ENCODE measurements around the gene LAMA2.

LAMA2 gene

GRCh38 chr6:129208415-129209034, 325.6 kb downstream of the LAMA2 start:
- no peak for DNase-seq (ENCODE audit: low read depth, low spot score)
- in situ Hi-C loops (cut with HindIII; ENCODE audit: low sequenced_read_pairs), result no loop called here
- H3K4me3 ChIP-seq (ENCODE audit: low read depth, low read length), result no peak overlapping the region

DNA sequence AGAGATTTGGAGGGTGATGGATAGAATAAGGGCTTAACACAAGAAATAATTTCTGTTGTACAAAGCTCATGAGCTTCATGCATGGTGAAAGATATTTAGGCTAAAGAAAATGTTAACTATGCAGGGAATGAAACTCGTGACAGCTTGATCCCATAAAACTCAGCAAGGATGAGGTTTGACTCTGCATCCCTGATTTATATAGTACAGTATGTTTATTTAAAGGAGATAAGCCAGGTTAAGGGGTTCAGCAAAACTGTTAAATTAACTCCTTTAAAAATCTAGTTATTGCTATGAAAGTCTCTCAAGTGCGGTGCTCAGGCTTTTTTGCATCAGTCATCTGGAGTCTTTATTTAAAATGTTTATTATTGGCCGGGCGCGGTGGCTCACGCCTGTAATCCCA, 326.4 kb downstream of the LAMA2 start:
- DNase-seq (ENCODE audit: low read depth, low spot score), result no peak
- no peak overlapping the region for H3K4me3 ChIP-seq (ENCODE audit: low read depth, low read length)
- in situ Hi-C loops (cut with HindIII; ENCODE audit: low sequenced_read_pairs), result no loop called here
- TF ChIP-seq CTCF (IDR thresholded peaks at IDR 0.05; ENCODE audit: low read depth, low read length), result no peak

More at GRCh38 chr6:129208415-129209034, 325.6 kb downstream of the LAMA2 start:
- no peak for TF ChIP-seq CTCF (IDR thresholded peaks at IDR 0.05; ENCODE audit: low read depth, low read length)

DNA sequence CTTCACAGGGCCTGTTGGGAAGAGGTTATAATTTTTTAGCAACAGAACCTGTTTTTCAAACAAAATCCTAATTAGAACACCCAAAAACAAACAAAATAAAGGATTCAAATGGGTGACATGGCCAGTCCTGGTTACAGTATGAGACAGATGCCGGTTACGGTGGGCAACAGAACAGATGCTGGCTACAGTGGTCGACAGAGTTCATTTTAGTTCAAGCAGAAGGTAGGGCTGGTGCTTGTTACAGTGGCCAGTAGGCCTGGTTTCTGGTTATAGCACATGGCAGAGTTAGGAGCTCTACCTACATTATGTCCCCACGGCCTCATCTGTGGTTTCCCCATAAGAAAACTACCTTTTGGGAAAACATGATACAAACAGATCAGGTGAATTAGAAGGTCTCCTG, 327.7 kb downstream of the LAMA2 start:
- no peak overlapping the region for H3K4me3 ChIP-seq (ENCODE audit: low read depth, low read length)
- no peak for TF ChIP-seq CTCF (IDR thresholded peaks at IDR 0.05; ENCODE audit: low read depth, low read length)
- DNase-seq (ENCODE audit: low read depth, low spot score), result no peak
- in situ Hi-C loops (cut with HindIII; ENCODE audit: low sequenced_read_pairs), result no loop called here

DNA sequence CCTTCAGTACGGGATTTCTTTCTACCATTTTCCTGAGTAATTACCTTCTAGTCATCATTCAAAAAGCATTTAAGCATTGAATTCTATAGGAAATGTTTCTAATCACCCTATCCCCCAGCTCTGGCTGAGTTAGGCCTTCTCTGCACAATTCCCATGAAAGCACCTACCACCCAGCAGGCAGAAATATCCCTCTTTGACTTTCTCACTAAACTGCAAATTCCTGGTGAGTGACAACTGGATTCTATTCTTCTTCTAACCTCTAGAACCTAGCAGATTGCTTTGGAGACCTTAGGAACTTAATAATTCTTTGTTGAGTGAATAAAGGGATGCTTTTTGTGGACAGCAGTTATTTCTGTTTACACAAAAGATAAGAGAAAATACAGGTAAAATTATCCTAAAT, 328.7 kb downstream of the LAMA2 start:
- no peak overlapping the region for H3K4me3 ChIP-seq (ENCODE audit: low read depth, low read length)
- TF ChIP-seq CTCF (IDR thresholded peaks at IDR 0.05; ENCODE audit: low read depth, low read length), result no peak
- DNase-seq (ENCODE audit: low read depth, low spot score), result no peak
- in situ Hi-C loops (cut with HindIII; ENCODE audit: low sequenced_read_pairs), result no loop called here

GRCh38 chr6:129212081-129212480, 329.1 kb downstream of the LAMA2 start:
- no peak for TF ChIP-seq CTCF (IDR thresholded peaks at IDR 0.05; ENCODE audit: low read depth, low read length)
- DNase-seq (ENCODE audit: low read depth, low spot score), result peak; percentile 33
- in situ Hi-C loops (cut with HindIII; ENCODE audit: low sequenced_read_pairs), result no loop called here
- no peak overlapping the region for H3K4me3 ChIP-seq (ENCODE audit: low read depth, low read length)

- in situ Hi-C loops (cut with HindIII; ENCODE audit: low sequenced_read_pairs), result no loop called here
- no peak overlapping the region for H3K4me3 ChIP-seq (ENCODE audit: low read depth, low read length)
- no peak for TF ChIP-seq CTCF (IDR thresholded peaks at IDR 0.05; ENCODE audit: low read depth, low read length)
- DNase-seq (ENCODE audit: low read depth, low spot score), result no peak
Observed at GRCh38 chr6:129215246-129215645, 332.3 kb downstream of the LAMA2 start.
